GM23338 (cell line): ENCODE results near the gene ALCAM. TPM values are rescaled to one million over a fixed set of nuclear protein-coding genes. Genes with fewer than 3 reads are reported as not detected.

Source experiments
- ATAC-seq: fragments of 200-7000 bp; cut with Tn5 transposase; 3 replicates; pipeline ENCODE4 v1.9.1; 2020
- DNase-seq: peaks from one replicate; pipeline ENCODE4 v3.0.0-alpha.2; 2015; ENCODE audit warnings: low spot score
- H2AFZ ChIP-seq: fragments of 200-600 bp; sonication (generic); 2 replicates; pipeline ENCODE4 v1.8.0; 2016; ENCODE audit warnings: antibody characterized with exemption, mild to moderate bottlenecking, moderate library complexity
- H3F3A ChIP-seq: fragments of 200-600 bp; sonication (generic); replicated peaks from 2 replicates; pipeline ENCODE4 v1.8.0; 2017; ENCODE audit warnings: antibody characterized with exemption, mixed run types, low read depth
- H3K27ac ChIP-seq: fragments of 200-600 bp; sonication (generic); 2 replicates; pipeline ENCODE4 v1.6.1; 2016; ENCODE audit warnings: low read depth
- H3K27me3 ChIP-seq: fragments of 200-600 bp; sonication (generic); 2 replicates; pipeline ENCODE4 v1.8.0; 2016; ENCODE audit warnings: mild to moderate bottlenecking, mixed run types, moderate library complexity; ENCODE audit not compliant: insufficient read depth
- H3K36me3 ChIP-seq: fragments of 200-600 bp; sonication (generic); 2 replicates; pipeline ENCODE4 v1.8.0; 2016; ENCODE audit warnings: mild to moderate bottlenecking; ENCODE audit not compliant: insufficient read depth
- H3K4me1 ChIP-seq: fragments of 200-600 bp; sonication (generic); 2 replicates; pipeline ENCODE4 v1.8.0; 2016; ENCODE audit warnings: mild to moderate bottlenecking, moderate library complexity; ENCODE audit not compliant: insufficient read depth
- H3K4me2 ChIP-seq: fragments of 200-600 bp; sonication (generic); 2 replicates; pipeline ENCODE4 v1.7.1; 2017; ENCODE audit warnings: mixed run types
- H3K4me3 ChIP-seq: fragments of 200-600 bp; sonication (generic); 2 replicates; pipeline ENCODE4 v1.6.1; 2016; ENCODE audit warnings: mixed run types
- H3K79me2 ChIP-seq: fragments of 200-600 bp; sonication (generic); replicated peaks from 2 replicates; pipeline ENCODE4 v1.8.0; 2017; ENCODE audit warnings: mild to moderate bottlenecking; ENCODE audit not compliant: insufficient read depth
- H3K9me2 ChIP-seq: fragments of 200-600 bp; sonication (generic); 2 replicates; pipeline ENCODE4 v1.8.0; 2017; ENCODE audit not compliant: insufficient read depth
- H4K20me1 ChIP-seq: fragments of 200-600 bp; sonication (generic); replicated peaks from 2 replicates; pipeline ENCODE4 v1.8.0; 2017; ENCODE audit warnings: mild to moderate bottlenecking; ENCODE audit not compliant: insufficient read depth
- H3K27ac Mint-ChIP-seq: 2 replicates; pipeline ENCODE4 v1.8.0; 2020; ENCODE audit warnings: inconsistent platforms, mild to moderate bottlenecking, moderate library complexity, mixed read lengths
- H3K27me3 Mint-ChIP-seq: 3 replicates; pipeline ENCODE4 v1.8.0; 2022; ENCODE audit warnings: low read depth, mild to moderate bottlenecking, moderate library complexity, mixed read lengths, inconsistent platforms; ENCODE audit not compliant: insufficient read depth, poor library complexity
- H3K36me3 Mint-ChIP-seq: 3 replicates; pipeline ENCODE4 v1.8.0; 2021; ENCODE audit warnings: low read depth, mild to moderate bottlenecking, inconsistent platforms, moderate library complexity, mixed read lengths
- H3K4me1 Mint-ChIP-seq: 3 replicates; pipeline ENCODE4 v1.8.0; 2020; ENCODE audit warnings: mild to moderate bottlenecking, inconsistent platforms, mixed read lengths
- H3K4me3 Mint-ChIP-seq: 3 replicates; pipeline ENCODE4 v1.8.0; 2021; ENCODE audit warnings: moderate library complexity, mild to moderate bottlenecking, inconsistent platforms, mixed read lengths
- H3K9me3 Mint-ChIP-seq: 3 replicates; pipeline ENCODE4 v1.8.0; 2020; ENCODE audit warnings: moderate library complexity, mild to moderate bottlenecking, inconsistent platforms, mixed read lengths
- CREB1 ChIP-seq: fragments of 250-450 bp; sonication (Bioruptor Pico); IDR thresholded peaks from 2 replicates; pipeline ENCODE4 v1.5.0; 2020; ENCODE audit warnings: low read depth, mild to moderate bottlenecking, moderate library complexity
- CTCF ChIP-seq, 2 experiments: fragments of 200-600 bp in 1 of 2; sonication (generic) in 1 of 2; conservative IDR thresholded peaks; 2 replicates each; pipeline versions ENCODE4 v1.5.1 to v1.6.1; 2016 to 2017; ENCODE audit warnings: antibody characterized with exemption in 2 of 2, low read depth in 2 of 2, mild to moderate bottlenecking in 2 of 2, moderate library complexity in 1 of 2
- ETS1 ChIP-seq: IDR thresholded peaks from 2 replicates; pipeline ENCODE4 v1.6.1; 2016; ENCODE audit warnings: antibody characterized with exemption
- EZH2 ChIP-seq: fragments of 200-600 bp; sonication (generic); IDR thresholded peaks from one replicate; pipeline ENCODE4 v1.8.0; 2017; ENCODE audit warnings: antibody characterized with exemption, mild to moderate bottlenecking, low read depth; ENCODE audit not compliant: unreplicated experiment
- EZH2phosphoT487 ChIP-seq: fragments of 200-600 bp; sonication (generic); IDR thresholded peaks from one replicate; pipeline ENCODE4 v1.8.1; 2018; ENCODE audit warnings: antibody characterized with exemption; ENCODE audit not compliant: unreplicated experiment
- JUNB ChIP-seq: IDR thresholded peaks from one replicate; pipeline ENCODE4 v1.6.1; 2016; ENCODE audit warnings: antibody characterized with exemption; ENCODE audit not compliant: unreplicated experiment
- NANOG ChIP-seq: IDR thresholded peaks from 2 replicates; pipeline ENCODE4 v1.6.1; 2016; ENCODE audit warnings: antibody characterized with exemption, borderline replicate concordance
- POLR2AphosphoS5 ChIP-seq: IDR thresholded peaks from 2 replicates; pipeline ENCODE4 v1.6.1; 2016; ENCODE audit warnings: antibody characterized with exemption, low read depth
- ZNF114 ChIP-seq: fragments of 250-450 bp; sonication (Bioruptor Pico); IDR thresholded peaks from 2 replicates; pipeline ENCODE4 v1.5.0; 2020; ENCODE audit warnings: mild to moderate bottlenecking, moderate library complexity
- ZNF331 ChIP-seq: fragments of 250-450 bp; sonication (Bioruptor Pico); IDR thresholded peaks from 2 replicates; pipeline ENCODE4 v1.5.0; 2020; ENCODE audit warnings: low read depth, mild to moderate bottlenecking, moderate library complexity
- polyA plus RNA-seq: library from polyadenylated mRNA; unstranded; fragments of >200 nt; fragmentation: Nextera tagmentation; extraction: Ambion mirVana; gene quantifications from 2 replicates; pipeline ENCODE4 v1.2.1, GENCODE V29; 2016
- total RNA-seq: library from RNA; depleted of rRNA; stranded (reverse); fragments of >200 nt; shearing (Covaris generic); gene quantifications from 2 replicates; pipeline ENCODE4 v1.2.3, GENCODE V29; 2014
- TF ChIP-seq, protein P1 (sequence below): fragments of 250-450 bp; sonication (Bioruptor Pico); IDR thresholded peaks from 2 replicates; pipeline ENCODE4 v1.5.0; 2020; ENCODE audit warnings: mild to moderate bottlenecking, moderate library complexity
- TF ChIP-seq, protein P2 (sequence below): IDR thresholded peaks from one replicate; pipeline ENCODE4 v1.6.1; 2018; ENCODE audit warnings: antibody characterized with exemption; ENCODE audit not compliant: unreplicated experiment

Gene ALCAM
- total and polyA plus RNA-seq, 2 experiments from 2014 or later, result 11.3 to 36.0 TPM

GRCh38 chr3:105511031-105511430 is 144.3 kb downstream of the ALCAM start:
- H3K9me3 Mint-ChIP-seq, result no peaks in the 10 kb centered on the region
- no peak overlapping the region for H3K4me2 ChIP-seq
- no peak for ATAC-seq
- no peaks in the 10 kb centered on the region for H3K36me3 Mint-ChIP-seq
- DNase-seq, result no peak
- no peak overlapping the region for H2AFZ ChIP-seq
- H3K27me3 Mint-ChIP-seq, result no peaks in the 10 kb centered on the region
- no peak overlapping the region for H3K4me3 Mint-ChIP-seq
- no peaks in the 10 kb centered on the region for H3F3A ChIP-seq
- no peak overlapping the region for H3K27ac Mint-ChIP-seq
- no peak overlapping the region for H3K4me3 ChIP-seq
- H3K9me2 ChIP-seq, result no peaks in the 10 kb centered on the region
- no peaks in the 10 kb centered on the region for H3K79me2 ChIP-seq
- no peaks in the 10 kb centered on the region for H3K27me3 ChIP-seq
- H4K20me1 ChIP-seq, result no peaks in the 10 kb centered on the region
- no peak overlapping the region for H3K27ac ChIP-seq
- peaks cover 40% of the 10 kb centered on the region for H3K4me1 Mint-ChIP-seq
- no peaks in the 10 kb centered on the region for H3K36me3 ChIP-seq
- TF ChIP-seq, protein P1, sequence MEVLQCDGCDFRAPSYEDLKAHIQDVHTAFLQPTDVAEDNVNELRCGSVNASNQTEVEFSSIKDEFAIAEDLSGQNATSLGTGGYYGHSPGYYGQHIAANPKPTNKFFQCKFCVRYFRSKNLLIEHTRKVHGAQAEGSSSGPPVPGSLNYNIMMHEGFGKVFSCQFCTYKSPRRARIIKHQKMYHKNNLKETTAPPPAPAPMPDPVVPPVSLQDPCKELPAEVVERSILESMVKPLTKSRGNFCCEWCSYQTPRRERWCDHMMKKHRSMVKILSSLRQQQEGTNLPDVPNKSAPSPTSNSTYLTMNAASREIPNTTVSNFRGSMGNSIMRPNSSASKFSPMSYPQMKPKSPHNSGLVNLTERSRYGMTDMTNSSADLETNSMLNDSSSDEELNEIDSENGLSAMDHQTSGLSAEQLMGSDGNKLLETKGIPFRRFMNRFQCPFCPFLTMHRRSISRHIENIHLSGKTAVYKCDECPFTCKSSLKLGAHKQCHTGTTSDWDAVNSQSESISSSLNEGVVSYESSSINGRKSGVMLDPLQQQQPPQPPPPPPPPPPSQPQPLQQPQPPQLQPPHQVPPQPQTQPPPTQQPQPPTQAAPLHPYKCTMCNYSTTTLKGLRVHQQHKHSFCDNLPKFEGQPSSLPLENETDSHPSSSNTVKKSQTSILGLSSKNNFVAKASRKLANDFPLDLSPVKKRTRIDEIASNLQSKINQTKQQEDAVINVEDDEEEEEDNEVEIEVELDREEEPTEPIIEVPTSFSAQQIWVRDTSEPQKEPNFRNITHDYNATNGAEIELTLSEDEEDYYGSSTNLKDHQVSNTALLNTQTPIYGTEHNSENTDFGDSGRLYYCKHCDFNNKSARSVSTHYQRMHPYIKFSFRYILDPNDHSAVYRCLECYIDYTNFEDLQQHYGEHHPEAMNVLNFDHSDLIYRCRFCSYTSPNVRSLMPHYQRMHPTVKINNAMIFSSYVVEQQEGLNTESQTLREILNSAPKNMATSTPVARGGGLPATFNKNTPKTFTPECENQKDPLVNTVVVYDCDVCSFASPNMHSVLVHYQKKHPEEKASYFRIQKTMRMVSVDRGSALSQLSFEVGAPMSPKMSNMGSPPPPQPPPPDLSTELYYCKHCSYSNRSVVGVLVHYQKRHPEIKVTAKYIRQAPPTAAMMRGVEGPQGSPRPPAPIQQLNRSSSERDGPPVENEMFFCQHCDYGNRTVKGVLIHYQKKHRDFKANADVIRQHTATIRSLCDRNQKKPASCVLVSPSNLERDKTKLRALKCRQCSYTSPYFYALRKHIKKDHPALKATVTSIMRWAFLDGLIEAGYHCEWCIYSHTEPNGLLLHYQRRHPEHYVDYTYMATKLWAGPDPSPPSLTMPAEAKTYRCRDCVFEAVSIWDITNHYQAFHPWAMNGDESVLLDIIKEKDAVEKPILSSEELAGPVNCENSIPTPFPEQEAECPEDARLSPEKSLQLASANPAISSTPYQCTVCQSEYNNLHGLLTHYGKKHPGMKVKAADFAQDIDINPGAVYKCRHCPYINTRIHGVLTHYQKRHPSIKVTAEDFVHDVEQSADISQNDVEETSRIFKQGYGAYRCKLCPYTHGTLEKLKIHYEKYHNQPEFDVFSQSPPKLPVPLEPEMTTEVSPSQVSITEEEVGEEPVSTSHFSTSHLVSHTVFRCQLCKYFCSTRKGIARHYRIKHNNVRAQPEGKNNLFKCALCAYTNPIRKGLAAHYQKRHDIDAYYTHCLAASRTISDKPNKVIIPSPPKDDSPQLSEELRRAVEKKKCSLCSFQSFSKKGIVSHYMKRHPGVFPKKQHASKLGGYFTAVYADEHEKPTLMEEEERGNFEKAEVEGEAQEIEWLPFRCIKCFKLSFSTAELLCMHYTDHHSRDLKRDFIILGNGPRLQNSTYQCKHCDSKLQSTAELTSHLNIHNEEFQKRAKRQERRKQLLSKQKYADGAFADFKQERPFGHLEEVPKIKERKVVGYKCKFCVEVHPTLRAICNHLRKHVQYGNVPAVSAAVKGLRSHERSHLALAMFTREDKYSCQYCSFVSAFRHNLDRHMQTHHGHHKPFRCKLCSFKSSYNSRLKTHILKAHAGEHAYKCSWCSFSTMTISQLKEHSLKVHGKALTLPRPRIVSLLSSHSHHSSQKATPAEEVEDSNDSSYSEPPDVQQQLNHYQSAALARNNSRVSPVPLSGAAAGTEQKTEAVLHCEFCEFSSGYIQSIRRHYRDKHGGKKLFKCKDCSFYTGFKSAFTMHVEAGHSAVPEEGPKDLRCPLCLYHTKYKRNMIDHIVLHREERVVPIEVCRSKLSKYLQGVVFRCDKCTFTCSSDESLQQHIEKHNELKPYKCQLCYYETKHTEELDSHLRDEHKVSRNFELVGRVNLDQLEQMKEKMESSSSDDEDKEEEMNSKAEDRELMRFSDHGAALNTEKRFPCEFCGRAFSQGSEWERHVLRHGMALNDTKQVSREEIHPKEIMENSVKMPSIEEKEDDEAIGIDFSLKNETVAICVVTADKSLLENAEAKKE (CRISPR knock-in tag), result no peak
- TF ChIP-seq POLR2AphosphoS5 (no peak), CREB1 (CRISPR knock-in tag) (no peak), NANOG (no peak), JUNB (no peak), ZNF114 (CRISPR knock-in tag) (no peak), ETS1 (no peak), ZNF331 (CRISPR knock-in tag) (no peak), CTCF (conservative IDR thresholded peaks at IDR 0.05; ENCODE audit: low read depth in 2 of 2) (no peak), EZH2phosphoT487 (no peak), EZH2 (no peak)
- TF ChIP-seq, protein P2, sequence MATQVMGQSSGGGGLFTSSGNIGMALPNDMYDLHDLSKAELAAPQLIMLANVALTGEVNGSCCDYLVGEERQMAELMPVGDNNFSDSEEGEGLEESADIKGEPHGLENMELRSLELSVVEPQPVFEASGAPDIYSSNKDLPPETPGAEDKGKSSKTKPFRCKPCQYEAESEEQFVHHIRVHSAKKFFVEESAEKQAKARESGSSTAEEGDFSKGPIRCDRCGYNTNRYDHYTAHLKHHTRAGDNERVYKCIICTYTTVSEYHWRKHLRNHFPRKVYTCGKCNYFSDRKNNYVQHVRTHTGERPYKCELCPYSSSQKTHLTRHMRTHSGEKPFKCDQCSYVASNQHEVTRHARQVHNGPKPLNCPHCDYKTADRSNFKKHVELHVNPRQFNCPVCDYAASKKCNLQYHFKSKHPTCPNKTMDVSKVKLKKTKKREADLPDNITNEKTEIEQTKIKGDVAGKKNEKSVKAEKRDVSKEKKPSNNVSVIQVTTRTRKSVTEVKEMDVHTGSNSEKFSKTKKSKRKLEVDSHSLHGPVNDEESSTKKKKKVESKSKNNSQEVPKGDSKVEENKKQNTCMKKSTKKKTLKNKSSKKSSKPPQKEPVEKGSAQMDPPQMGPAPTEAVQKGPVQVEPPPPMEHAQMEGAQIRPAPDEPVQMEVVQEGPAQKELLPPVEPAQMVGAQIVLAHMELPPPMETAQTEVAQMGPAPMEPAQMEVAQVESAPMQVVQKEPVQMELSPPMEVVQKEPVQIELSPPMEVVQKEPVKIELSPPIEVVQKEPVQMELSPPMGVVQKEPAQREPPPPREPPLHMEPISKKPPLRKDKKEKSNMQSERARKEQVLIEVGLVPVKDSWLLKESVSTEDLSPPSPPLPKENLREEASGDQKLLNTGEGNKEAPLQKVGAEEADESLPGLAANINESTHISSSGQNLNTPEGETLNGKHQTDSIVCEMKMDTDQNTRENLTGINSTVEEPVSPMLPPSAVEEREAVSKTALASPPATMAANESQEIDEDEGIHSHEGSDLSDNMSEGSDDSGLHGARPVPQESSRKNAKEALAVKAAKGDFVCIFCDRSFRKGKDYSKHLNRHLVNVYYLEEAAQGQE, result no peak
- H3K4me1 ChIP-seq, result peaks cover 31% of the 10 kb centered on the region
